Fibroblast of lung (primary cell): Measurements from ENCODE around the gene EFNB2.
A peak's percentile ranks its signal among the peaks of the same experiment; 100 is the strongest.

Source experiments
- EZH2 ChIP-seq: IDR thresholded peaks from 2 replicates; pipeline ENCODE4 v1.5.1; 2012; ENCODE audit warnings: low read length, control low read depth, mild to moderate bottlenecking; ENCODE audit errors: missing control alignments
- TF ChIP-seq, protein P1 (sequence below), 2 donors: IDR thresholded peaks in 1 of 2; conservative IDR thresholded peaks in 1 of 2; 1 replicate in 1 of 2; 2 replicates in 1 of 2; pipeline ENCODE4 v1.5.1; 2011 to 2012; ENCODE audit warnings: low read length in 2 of 2, control low read depth in 1 of 2, inconsistent platforms in 1 of 2, low read depth in 1 of 2, mild to moderate bottlenecking in 1 of 2

- TF ChIP-seq EZH2: no peak
- TF ChIP-seq, protein P1, sequence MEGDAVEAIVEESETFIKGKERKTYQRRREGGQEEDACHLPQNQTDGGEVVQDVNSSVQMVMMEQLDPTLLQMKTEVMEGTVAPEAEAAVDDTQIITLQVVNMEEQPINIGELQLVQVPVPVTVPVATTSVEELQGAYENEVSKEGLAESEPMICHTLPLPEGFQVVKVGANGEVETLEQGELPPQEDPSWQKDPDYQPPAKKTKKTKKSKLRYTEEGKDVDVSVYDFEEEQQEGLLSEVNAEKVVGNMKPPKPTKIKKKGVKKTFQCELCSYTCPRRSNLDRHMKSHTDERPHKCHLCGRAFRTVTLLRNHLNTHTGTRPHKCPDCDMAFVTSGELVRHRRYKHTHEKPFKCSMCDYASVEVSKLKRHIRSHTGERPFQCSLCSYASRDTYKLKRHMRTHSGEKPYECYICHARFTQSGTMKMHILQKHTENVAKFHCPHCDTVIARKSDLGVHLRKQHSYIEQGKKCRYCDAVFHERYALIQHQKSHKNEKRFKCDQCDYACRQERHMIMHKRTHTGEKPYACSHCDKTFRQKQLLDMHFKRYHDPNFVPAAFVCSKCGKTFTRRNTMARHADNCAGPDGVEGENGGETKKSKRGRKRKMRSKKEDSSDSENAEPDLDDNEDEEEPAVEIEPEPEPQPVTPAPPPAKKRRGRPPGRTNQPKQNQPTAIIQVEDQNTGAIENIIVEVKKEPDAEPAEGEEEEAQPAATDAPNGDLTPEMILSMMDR (conservative IDR thresholded peaks at IDR 0.05 in 1 of 2, IDR thresholded peaks at IDR 0.05 in 1 of 2; ENCODE audit: low read depth in 1 of 2, low read length in 2 of 2): peak; percentile 95 to 99
These were observed 977 bp upstream of the EFNB2 start for GRCh38 chr13:106536244-106537034.
